H1 (cell line): ENCODE data around the gene PPP1R12B. TPM values are rescaled to one million over a fixed set of nuclear protein-coding genes. Genes with fewer than 3 reads are reported as not detected.
A peak's percentile ranks its signal among the peaks of the same experiment; 100 is the strongest.

Experiments
- CTCF ChIA-PET: fragments of 300-600 bp; sonication (Branson Sonifier 250); formaldehyde crosslinking; loops from one replicate; lab custom pipeline; 2021; ENCODE audit not compliant: partially characterized antibody; lab: Charles Lee
- POLR2A ChIA-PET: fragments of 300-600 bp; sonication (Branson Sonifier 250); formaldehyde crosslinking; loops from one replicate; lab custom pipeline; 2021; ENCODE audit warnings: inconsistent platforms; ENCODE audit not compliant: partially characterized antibody; lab: Charles Lee
- DNase-seq, 2 experiments: peaks; one replicate each; pipeline versions ENCODE4 v3.0.0 to v3.0.0-alpha.2; 2010 to 2022; ENCODE audit warnings: low spot score in 2 of 2, low read depth in 1 of 2, mixed read lengths in 1 of 2
- FAIRE-seq: peaks from 2 replicates; lab custom pipeline; 2011; peaks lifted over from hg19 to GRCh38; lab: Jason Lieb, UNC
- H2AFZ ChIP-seq: 2 replicates; pipeline ENCODE4 v1.8.1; 2012; ENCODE audit warnings: low read length, inconsistent platforms
- H2AK5ac ChIP-seq: 2 replicates; pipeline ENCODE4 v1.6.1; 2013; ENCODE audit warnings: low read depth, low read length
- H2BK120ac ChIP-seq: replicated peaks from 2 replicates; pipeline ENCODE3; 2013; ENCODE audit warnings: low read depth, low read length, inconsistent platforms
- H2BK12ac ChIP-seq: 2 replicates; pipeline ENCODE4 v1.6.1; 2013; ENCODE audit warnings: low read depth, low read length
- H2BK15ac ChIP-seq: 2 replicates; pipeline ENCODE4 v1.6.1; 2013; ENCODE audit warnings: low read length
- H2BK20ac ChIP-seq: 2 replicates; pipeline ENCODE4 v1.6.1; 2013; ENCODE audit warnings: low read length
- H2BK5ac ChIP-seq: 2 replicates; pipeline ENCODE4 v1.6.1; 2013; ENCODE audit warnings: low read depth, low read length
- H3K14ac ChIP-seq: 2 replicates; pipeline ENCODE4 v1.6.1; 2013; ENCODE audit warnings: inconsistent platforms; ENCODE audit not compliant: insufficient read length
- H3K18ac ChIP-seq: 2 replicates; pipeline ENCODE4 v1.6.1; 2013; ENCODE audit warnings: low read length; ENCODE audit errors: extremely low read depth
- H3K23ac ChIP-seq: 2 replicates; pipeline ENCODE4 v1.6.1; 2013; ENCODE audit warnings: inconsistent platforms; ENCODE audit not compliant: insufficient read length
- H3K23me2 ChIP-seq: 2 replicates; pipeline ENCODE4 v1.6.1; 2013; ENCODE audit warnings: low read depth, low read length
- H3K27ac ChIP-seq: 2 replicates; pipeline ENCODE4 v1.6.1; 2011; ENCODE audit warnings: low read depth, low read length, inconsistent platforms
- H3K27me3 ChIP-seq, 4 experiments: replicated peaks in 1 of 4; 1 replicate in 1 of 4; 2 replicates in 3 of 4; pipeline versions ENCODE4 v1.6.1 to v1.8.1; 2011 to 2013; ENCODE audit warnings: low read length in 3 of 4, mild to moderate bottlenecking in 3 of 4, inconsistent platforms in 2 of 4, mixed read lengths in 2 of 4, moderate library complexity in 1 of 4; ENCODE audit not compliant: control insufficient read depth in 3 of 4, insufficient read depth in 3 of 4; ENCODE audit errors: extremely low read depth in 1 of 4
- H3K36me3 ChIP-seq, 4 experiments: 2 replicates each; pipeline versions ENCODE4 v1.6.1 to v1.8.1; 2011 to 2013; ENCODE audit warnings: mild to moderate bottlenecking in 4 of 4, low read length in 3 of 4, moderate library complexity in 2 of 4, control low read depth in 1 of 4, inconsistent platforms in 1 of 4; ENCODE audit not compliant: insufficient read depth in 4 of 4, control insufficient read depth in 2 of 4
- H3K4ac ChIP-seq: replicated peaks from 2 replicates; pipeline ENCODE3; 2013; ENCODE audit warnings: low read length, low read depth, mixed read lengths, inconsistent platforms; ENCODE audit not compliant: insufficient read length
- H3K4me1 ChIP-seq, 4 experiments: replicated peaks in 1 of 4; 1 replicate in 1 of 4; 2 replicates in 3 of 4; pipeline versions ENCODE4 v1.6.1 to v1.8.1; 2011 to 2013; ENCODE audit warnings: low read length in 3 of 4, inconsistent platforms in 2 of 4, mixed read lengths in 1 of 4; ENCODE audit not compliant: insufficient read depth in 4 of 4, control insufficient read depth in 3 of 4
- H3K4me2 ChIP-seq, 2 experiments: 2 replicates each; pipeline versions ENCODE4 v1.6.1 to v1.8.1; 2011 to 2013; ENCODE audit warnings: low read depth in 2 of 2, low read length in 2 of 2, control low read depth in 1 of 2, inconsistent platforms in 1 of 2, mild to moderate bottlenecking in 1 of 2; ENCODE audit not compliant: insufficient read depth in 1 of 2
- H3K4me3 ChIP-seq, 4 experiments: fragments of 200-600, 300-600 bp in 1 of 4; sonication (generic), shearing (Covaris generic), sonication (Bioruptor Twin) in 1 of 4; 2 replicates each; pipeline versions ENCODE4 v1.5.1 to v1.8.1; 2011 to 2016; ENCODE audit warnings: low read length in 4 of 4, low read depth in 3 of 4, control low read depth in 2 of 4, inconsistent platforms in 2 of 4, mild to moderate bottlenecking in 2 of 4, mixed read lengths in 1 of 4, moderate library complexity in 1 of 4; ENCODE audit not compliant: insufficient read depth in 2 of 4; ENCODE audit errors: extremely low read depth in 1 of 4
- H3K56ac ChIP-seq: replicated peaks from 2 replicates; pipeline ENCODE3; 2013; ENCODE audit warnings: low read depth, mild to moderate bottlenecking, mixed read lengths, low read length, inconsistent platforms; ENCODE audit not compliant: insufficient read length
- H3K79me1 ChIP-seq: 2 replicates; pipeline ENCODE4 v1.6.1; 2013; ENCODE audit warnings: low read depth, low read length, control low read depth
- H3K79me2 ChIP-seq, 2 experiments: 2 replicates each; pipeline versions ENCODE4 v1.6.1 to v1.8.1; 2012 to 2013; ENCODE audit warnings: low read length in 2 of 2, mild to moderate bottlenecking in 2 of 2, inconsistent platforms in 1 of 2; ENCODE audit not compliant: insufficient read depth in 2 of 2, control insufficient read depth in 1 of 2
- H3K9ac ChIP-seq, 4 experiments: replicated peaks in 1 of 4; 1 replicate in 1 of 4; 2 replicates in 3 of 4; pipeline versions ENCODE4 v1.6.1 to v1.8.1; 2011 to 2013; ENCODE audit warnings: low read depth in 3 of 4, low read length in 3 of 4, control low read depth in 2 of 4, mild to moderate bottlenecking in 2 of 4, moderate library complexity in 2 of 4, inconsistent platforms in 1 of 4; ENCODE audit errors: extremely low read depth in 1 of 4
- H3K9me3 ChIP-seq, 2 experiments: 2 replicates each; pipeline versions ENCODE4 v1.6.1 to v1.8.1; 2012 to 2013; ENCODE audit warnings: mild to moderate bottlenecking in 2 of 2, moderate library complexity in 2 of 2, control low read depth in 1 of 2, inconsistent platforms in 1 of 2, low read depth in 1 of 2, low read length in 1 of 2, mixed read lengths in 1 of 2; ENCODE audit not compliant: insufficient read depth in 2 of 2
- H4K20me1 ChIP-seq, 2 experiments: replicated peaks in 1 of 2; 2 replicates each; pipeline versions ENCODE3 to v1.8.1; 2011 to 2013; ENCODE audit warnings: inconsistent platforms in 2 of 2, low read length in 2 of 2, mild to moderate bottlenecking in 1 of 2; ENCODE audit not compliant: insufficient read depth in 2 of 2, control insufficient read depth in 1 of 2
- H4K5ac ChIP-seq: 2 replicates; pipeline ENCODE4 v1.6.1; 2013; ENCODE audit warnings: low read length, low read depth, mixed read lengths, inconsistent platforms; ENCODE audit not compliant: insufficient read length
- H4K8ac ChIP-seq: 2 replicates; pipeline ENCODE4 v1.8.0; 2013; ENCODE audit warnings: mild to moderate bottlenecking, moderate library complexity, low read length, inconsistent platforms; ENCODE audit not compliant: insufficient read depth; ENCODE audit errors: extremely low read depth
- H4K91ac ChIP-seq: replicated peaks from 2 replicates; pipeline ENCODE3; 2013; ENCODE audit warnings: low read length, mixed read lengths, inconsistent platforms; ENCODE audit not compliant: insufficient read length
- CREB1 ChIP-seq: IDR thresholded peaks from 2 replicates; pipeline ENCODE4 v1.6.1; 2012; ENCODE audit warnings: inconsistent platforms
- EGR1 ChIP-seq: IDR thresholded peaks from 2 replicates; pipeline ENCODE4 v1.6.1; 2011; ENCODE audit warnings: low read depth, low read length, borderline replicate concordance
- WGBS, 2 experiments: shearing (Covaris generic) in 1 of 2; methylation state at CpG; one replicate each; pipeline versions ENCODE4 v1.1.6 to v1.1.7; 2013 to 2015; ENCODE audit warnings: low lambda C conversion rate in 2 of 2, mixed read lengths in 2 of 2, inconsistent platforms in 1 of 2, low coverage in 1 of 2, missing lambda C conversion rate in 1 of 2; ENCODE audit not compliant: insufficient replicate concordance in 2 of 2, insufficient coverage in 1 of 2, insufficient read length in 1 of 2; ENCODE audit errors: extremely low coverage in 1 of 2, missing lambda C conversion rate in 1 of 2; 5-methylcytosine and 5-hydroxymethylcytosine counted together
- polyA plus RNA-seq, 7 experiments: library from polyadenylated mRNA; depleted of rRNA in 3 of 7; stranded (reverse) in 5 of 7; unstranded in 2 of 7; fragments of >200 nt in 5 of 7; fragments of 200-250 nt in 2 of 7; gene quantifications; 1 replicate in 5 of 7; 2 replicates in 1 of 7; 4 replicates in 1 of 7; pipeline versions ENCODE4 v1.2.1 to v1.2.3, GENCODE V29; 2011 to 2013; ENCODE audit warnings: missing spikeins in 2 of 7, mixed read lengths in 2 of 7
- total RNA-seq: library from RNA; stranded (reverse); fragmentation: NEBNext Ultra II Directional; extraction: Animal tissue kit (Norgen Biotek cat#: 25700); gene quantifications from 2 replicates; pipeline ENCODE4 v1.2.1, GENCODE V29; 2021

PPP1R12B gene
- total and polyA plus RNA-seq, 2 of the 8 experiments (the other 6 are each of a cell fraction or from before 2014, with no cell fraction given) = 7.9 to 18.7 TPM

- Histone ChIP-seq H4K8ac (no peak overlapping the region), H3K4me2 (peak overlapping the region in 1 of 2 experiments; percentile 29; a peak in 2 of 4 replicates), H3K23ac (no peak overlapping the region), H4K20me1 (no peaks in the 10 kb centered on the region), H3K4me1 (peaks cover 0 to 5% (median 0%) of the 10 kb centered on the region in 4 experiments; a peak in 1 of 7 replicates), H4K5ac (no peak overlapping the region), H3K9ac (no peak overlapping the region), H3K27me3 (no peaks in the 10 kb centered on the region), H2AK5ac (no peak overlapping the region), H3K79me2 (peaks cover 0 to 28% of the 10 kb centered on the region in 2 experiments; a peak in 3 of 4 replicates), H3K18ac (no peak overlapping the region), H2BK120ac (no peak overlapping the region), H2BK20ac (no peak overlapping the region), H3K27ac (no peak overlapping the region), H4K91ac (no peak overlapping the region), H2AFZ (peak overlapping the region; percentile 34; the same call in 1 of the 2 replicates), H3K79me1 (no peaks in the 10 kb centered on the region), H3K56ac (no peak overlapping the region), H3K9me3 (no peaks in the 10 kb centered on the region), H2BK5ac (no peak overlapping the region), H3K4me3 (peak overlapping the region in 1 of 4 experiments; percentile 39; a peak in 3 of 8 replicates), H2BK12ac (no peak overlapping the region), H3K23me2 (peaks cover 8% of the 10 kb centered on the region), H3K14ac (no peak overlapping the region), H3K4ac (no peak overlapping the region), H2BK15ac (no peak overlapping the region), H3K36me3 (no peaks in the 10 kb centered on the region)
- no peak for DNase-seq
- FAIRE-seq = peak; percentile 88
- ChIA-PET POLR2A (interaction anchor here (0.6 to 1.0 kb wide), 3 partner anchors 9 to 27 kb away, joined by 3 to 6 read pairs (median 3); no protein-coding TSS in a partner anchor), CTCF (interaction anchor here (0.6 to 1.4 kb wide), 7 partner anchors 8 to 316 kb away, joined by 3 to 4 read pairs (median 4); no protein-coding TSS in a partner anchor)
- TF ChIP-seq EGR1 = no peak
- TF ChIP-seq CREB1 = peak; percentile 88; the same call in 1 of the 2 replicates
- 48% methylated on average over 6 of the region's 6 CpGs; no CpG with 5 or more reads in 1 of the 2 experiments for WGBS, 2 experiments
These were observed 442 bp upstream of the PPP1R12B start for GRCh38 chr1:202348005-202348508.
